Measurements from ENCODE around the gene CTSS.

Gene CTSS

GRCh38 chr1:150793221-150793620 is 27.6 kb upstream of the CTSS start:
- DNase-seq (ENCODE audit: low read depth, low spot score) = no peak
- Histone ChIP-seq H3K4me3 (ENCODE audit: insufficient read length, low read depth) (no peak overlapping the region), H3K9me3 (ENCODE audit: insufficient read depth, low read length) (no peaks in the 10 kb centered on the region), H3K36me3 (ENCODE audit: insufficient read depth, insufficient read length, low read length) (peaks cover 8% of the 10 kb centered on the region), H3K27me3 (ENCODE audit: insufficient read depth, insufficient read length) (no peaks in the 10 kb centered on the region), H3K4me1 (ENCODE audit: insufficient read depth, insufficient read length) (peaks cover under 1% of the 10 kb centered on the region), H3K9ac (ENCODE audit: insufficient read length, low read depth) (no peak overlapping the region)
- TF ChIP-seq SUZ12 (IDR thresholded peaks at IDR 0.05; ENCODE audit: extremely low read depth, insufficient read depth, insufficient read length) (no peak), ZNF274 (IDR thresholded peaks at IDR 0.05; ENCODE audit: low read depth, low read length) (no peak), YY1 (IDR thresholded peaks at IDR 0.05; ENCODE audit: insufficient read depth, insufficient read length) (no peak)

GRCh38 chr1:150791585-150791984 is 26.0 kb upstream of the CTSS start:
- Histone ChIP-seq H3K4me3 (ENCODE audit: insufficient read length, low read depth) (no peak overlapping the region), H3K9me3 (ENCODE audit: insufficient read depth, low read length) (no peaks in the 10 kb centered on the region), H3K9ac (ENCODE audit: insufficient read length, low read depth) (no peak overlapping the region), H3K27me3 (ENCODE audit: insufficient read depth, insufficient read length) (no peaks in the 10 kb centered on the region), H3K4me1 (ENCODE audit: insufficient read depth, insufficient read length) (no peaks in the 10 kb centered on the region), H3K36me3 (ENCODE audit: insufficient read depth, insufficient read length, low read length) (peaks cover 4% of the 10 kb centered on the region)
- TF ChIP-seq ZNF274 (IDR thresholded peaks at IDR 0.05; ENCODE audit: low read depth, low read length) (no peak), SUZ12 (IDR thresholded peaks at IDR 0.05; ENCODE audit: extremely low read depth, insufficient read depth, insufficient read length) (no peak), YY1 (IDR thresholded peaks at IDR 0.05; ENCODE audit: insufficient read depth, insufficient read length) (no peak)
- no peak for DNase-seq (ENCODE audit: low read depth, low spot score)

DNA sequence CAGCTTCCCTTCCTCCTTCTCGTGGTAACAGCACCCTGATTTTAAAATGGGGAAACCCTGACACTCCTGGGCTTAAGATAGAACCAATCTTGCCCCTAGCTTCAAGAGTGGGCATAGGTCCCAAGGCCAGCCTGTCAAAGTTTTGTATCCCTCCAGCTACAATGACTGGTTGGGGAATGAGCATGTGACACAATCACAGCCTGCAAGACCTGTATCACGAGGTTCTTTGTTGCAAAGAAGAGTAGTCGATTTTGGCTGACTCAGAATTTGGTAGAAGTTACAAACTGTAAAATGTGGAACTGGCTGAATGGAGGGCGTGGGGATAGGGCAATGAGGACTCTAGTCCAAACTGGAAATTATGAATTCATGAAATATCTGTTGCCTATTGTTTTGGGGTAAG is 23.8 kb upstream of the CTSS start:
- Histone ChIP-seq H3K4me3 (ENCODE audit: insufficient read length, low read depth) (no peak overlapping the region), H3K9me3 (ENCODE audit: insufficient read depth, low read length) (no peaks in the 10 kb centered on the region), H3K27me3 (ENCODE audit: insufficient read depth, insufficient read length) (no peaks in the 10 kb centered on the region), H3K9ac (ENCODE audit: insufficient read length, low read depth) (no peak overlapping the region), H3K36me3 (ENCODE audit: insufficient read depth, insufficient read length, low read length) (no peaks in the 10 kb centered on the region), H3K4me1 (ENCODE audit: insufficient read depth, insufficient read length) (no peaks in the 10 kb centered on the region)
- no peak for DNase-seq (ENCODE audit: low read depth, low spot score)
- TF ChIP-seq ZNF274 (IDR thresholded peaks at IDR 0.05; ENCODE audit: low read depth, low read length) (no peak), YY1 (IDR thresholded peaks at IDR 0.05; ENCODE audit: insufficient read depth, insufficient read length) (no peak), SUZ12 (IDR thresholded peaks at IDR 0.05; ENCODE audit: extremely low read depth, insufficient read depth, insufficient read length) (no peak)

- Histone ChIP-seq H3K27me3 (ENCODE audit: insufficient read depth, insufficient read length) (no peaks in the 10 kb centered on the region), H3K36me3 (ENCODE audit: insufficient read depth, insufficient read length, low read length) (no peaks in the 10 kb centered on the region), H3K4me3 (ENCODE audit: insufficient read length, low read depth) (no peak overlapping the region), H3K9me3 (ENCODE audit: insufficient read depth, low read length) (no peaks in the 10 kb centered on the region), H3K4me1 (ENCODE audit: insufficient read depth, insufficient read length) (no peaks in the 10 kb centered on the region), H3K9ac (ENCODE audit: insufficient read length, low read depth) (no peak overlapping the region)
- no peak for DNase-seq (ENCODE audit: low read depth, low spot score)
- TF ChIP-seq SUZ12 (IDR thresholded peaks at IDR 0.05; ENCODE audit: extremely low read depth, insufficient read depth, insufficient read length) (no peak), ZNF274 (IDR thresholded peaks at IDR 0.05; ENCODE audit: low read depth, low read length) (no peak), YY1 (IDR thresholded peaks at IDR 0.05; ENCODE audit: insufficient read depth, insufficient read length) (no peak)
These were observed 23.4 kb upstream of the CTSS start for GRCh38 chr1:150788946-150789345.

DNA sequence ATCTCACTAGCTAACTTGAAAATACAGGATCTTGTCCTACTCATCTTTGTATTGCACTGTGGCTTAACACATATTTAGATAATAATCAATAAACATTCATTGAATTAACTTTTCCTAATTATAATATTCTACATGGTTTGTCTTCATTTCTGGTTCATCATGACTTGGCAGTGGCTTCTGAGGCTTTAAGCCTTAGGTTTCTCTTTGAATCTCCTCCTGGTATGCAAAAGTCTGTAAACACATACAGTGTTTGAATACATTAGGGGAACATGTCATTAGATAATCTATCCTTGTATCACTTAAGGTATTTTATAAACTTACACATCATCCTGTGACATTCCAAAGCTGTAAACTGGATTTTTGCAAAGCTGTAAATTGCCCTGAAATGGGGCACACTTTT is 21.9 kb upstream of the CTSS start:
- Histone ChIP-seq H3K9me3 (ENCODE audit: insufficient read depth, low read length) (peaks cover 2% of the 10 kb centered on the region; the same call in 1 of the 2 replicates), H3K36me3 (ENCODE audit: insufficient read depth, insufficient read length, low read length) (no peaks in the 10 kb centered on the region), H3K9ac (ENCODE audit: insufficient read length, low read depth) (no peak overlapping the region), H3K27me3 (ENCODE audit: insufficient read depth, insufficient read length) (no peaks in the 10 kb centered on the region), H3K4me1 (ENCODE audit: insufficient read depth, insufficient read length) (no peaks in the 10 kb centered on the region), H3K4me3 (ENCODE audit: insufficient read length, low read depth) (no peak overlapping the region)
- DNase-seq (ENCODE audit: low read depth, low spot score) = no peak
- no peak for TF ChIP-seq ZNF274 (IDR thresholded peaks at IDR 0.05; ENCODE audit: low read depth, low read length)
- no peak for TF ChIP-seq SUZ12 (IDR thresholded peaks at IDR 0.05; ENCODE audit: extremely low read depth, insufficient read depth, insufficient read length)
- TF ChIP-seq YY1 (IDR thresholded peaks at IDR 0.05; ENCODE audit: insufficient read depth, insufficient read length) = no peak

DNA sequence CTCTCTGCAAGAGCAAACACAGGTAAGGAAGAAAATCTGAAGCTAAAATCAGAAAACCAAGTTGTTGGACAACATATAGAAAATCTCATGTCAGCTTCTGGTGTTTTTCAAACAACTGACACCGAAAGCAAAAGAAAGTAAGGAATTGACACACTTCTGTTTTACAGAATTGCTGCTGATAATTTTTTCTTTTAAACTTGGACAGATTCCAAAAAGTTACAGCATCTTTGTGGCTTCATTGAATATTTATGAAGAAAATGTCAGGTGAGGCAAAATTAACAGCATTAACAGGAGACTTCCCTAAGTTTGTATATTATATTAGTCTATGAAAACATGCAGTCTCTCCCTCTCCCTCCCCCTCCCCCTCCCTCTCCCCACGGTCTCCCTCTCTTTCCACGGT is 14.9 kb upstream of the CTSS start:
- DNase-seq (ENCODE audit: low read depth, low spot score) = no peak
- no peaks in the 10 kb centered on the region for H3K4me1 ChIP-seq (ENCODE audit: insufficient read depth, insufficient read length)
- H3K27me3 ChIP-seq (ENCODE audit: insufficient read depth, insufficient read length) = no peaks in the 10 kb centered on the region
- TF ChIP-seq SUZ12 (IDR thresholded peaks at IDR 0.05; ENCODE audit: extremely low read depth, insufficient read depth, insufficient read length) (no peak), ZNF274 (IDR thresholded peaks at IDR 0.05; ENCODE audit: low read depth, low read length) (no peak), YY1 (IDR thresholded peaks at IDR 0.05; ENCODE audit: insufficient read depth, insufficient read length) (no peak)
- no peak overlapping the region for H3K4me3 ChIP-seq (ENCODE audit: insufficient read length, low read depth)
- no peak overlapping the region for H3K9ac ChIP-seq (ENCODE audit: insufficient read length, low read depth)
- H3K9me3 ChIP-seq (ENCODE audit: insufficient read depth, low read length) = peaks cover 14% of the 10 kb centered on the region
- no peaks in the 10 kb centered on the region for H3K36me3 ChIP-seq (ENCODE audit: insufficient read depth, insufficient read length, low read length)

DNA sequence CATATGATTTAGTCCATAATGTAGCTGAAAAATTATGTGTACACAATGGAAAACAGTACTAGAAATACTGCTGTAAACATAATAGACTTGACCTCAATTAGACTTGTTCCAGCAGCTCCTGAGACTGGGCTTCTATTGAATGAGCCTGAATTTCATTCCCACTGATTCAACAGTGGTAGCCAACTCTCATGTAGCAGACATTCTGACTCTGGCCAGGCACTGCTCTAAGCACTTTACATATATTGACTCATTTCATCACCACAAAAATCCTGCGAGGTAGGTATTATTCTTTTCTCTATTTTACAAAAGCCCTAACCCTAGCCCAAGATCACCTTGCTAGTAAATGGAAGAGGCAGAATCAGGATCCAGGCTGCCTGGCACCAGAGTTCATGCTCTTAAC is 12.8 kb upstream of the CTSS start:
- TF ChIP-seq SUZ12 (IDR thresholded peaks at IDR 0.05; ENCODE audit: extremely low read depth, insufficient read depth, insufficient read length) (no peak), ZNF274 (IDR thresholded peaks at IDR 0.05; ENCODE audit: low read depth, low read length) (no peak), YY1 (IDR thresholded peaks at IDR 0.05; ENCODE audit: insufficient read depth, insufficient read length) (no peak)
- H3K9me3 ChIP-seq (ENCODE audit: insufficient read depth, low read length) = peaks cover 14% of the 10 kb centered on the region
- H3K9ac ChIP-seq (ENCODE audit: insufficient read length, low read depth) = no peak overlapping the region
- DNase-seq (ENCODE audit: low read depth, low spot score) = no peak
- H3K4me3 ChIP-seq (ENCODE audit: insufficient read length, low read depth) = no peak overlapping the region
- no peaks in the 10 kb centered on the region for H3K27me3 ChIP-seq (ENCODE audit: insufficient read depth, insufficient read length)
- H3K4me1 ChIP-seq (ENCODE audit: insufficient read depth, insufficient read length) = no peaks in the 10 kb centered on the region
- H3K36me3 ChIP-seq (ENCODE audit: insufficient read depth, insufficient read length, low read length) = no peaks in the 10 kb centered on the region

Measured in NT2/D1 (cell line).